WTC11 (cell line): ENCODE results near the gene RAB11FIP5.

ENCODE experiments used
- ATF2 ChIP-seq: sonication (generic); formaldehyde crosslinking; IDR thresholded peaks from 2 replicates; pipeline ENCODE4 v1.8.1; 2022; ENCODE audit warnings: low read depth, missing genetic modification reagents, borderline replicate concordance
- ATF3 ChIP-seq: sonication (generic); formaldehyde crosslinking; conservative IDR thresholded peaks from 2 replicates; pipeline ENCODE4 v1.8.1; 2022; ENCODE audit warnings: mild to moderate bottlenecking, missing genetic modification reagents
- CBFB ChIP-seq: sonication (generic); formaldehyde crosslinking; IDR thresholded peaks from 2 replicates; pipeline ENCODE4 v1.8.1; 2022; ENCODE audit warnings: mild to moderate bottlenecking, low read depth, missing genetic modification reagents
- CREB1 ChIP-seq: sonication (generic); formaldehyde crosslinking; IDR thresholded peaks from 2 replicates; pipeline ENCODE4 v1.8.0; 2023; ENCODE audit warnings: mild to moderate bottlenecking, missing genetic modification reagents
- CTCF ChIP-seq: fragments of 200-600 bp; IDR thresholded peaks from 2 replicates; pipeline ENCODE4 v1.8.0; 2022; ENCODE audit warnings: antibody characterized with exemption
- ELF4 ChIP-seq: sonication (generic); formaldehyde crosslinking; IDR thresholded peaks from 2 replicates; pipeline ENCODE4 v1.8.1; 2022; ENCODE audit warnings: low read depth, mild to moderate bottlenecking, moderate library complexity, missing genetic modification reagents
- ESRRA ChIP-seq: sonication (generic); formaldehyde crosslinking; IDR thresholded peaks from 2 replicates; pipeline ENCODE4 v1.8.1; 2022; ENCODE audit warnings: mild to moderate bottlenecking, missing genetic modification reagents, borderline replicate concordance
- GABPB1 ChIP-seq: sonication (generic); formaldehyde crosslinking; IDR thresholded peaks from 2 replicates; pipeline ENCODE4 v1.8.1; 2023; ENCODE audit warnings: mild to moderate bottlenecking, missing genetic modification reagents
- IRF2 ChIP-seq: sonication (generic); formaldehyde crosslinking; IDR thresholded peaks from 2 replicates; pipeline ENCODE4 v1.8.0; 2022; ENCODE audit warnings: low read depth, missing genetic modification reagents, borderline replicate concordance
- PRDM15 ChIP-seq: sonication (generic); formaldehyde crosslinking; IDR thresholded peaks from 2 replicates; pipeline ENCODE4 v1.8.0; 2022; ENCODE audit warnings: missing genetic modification reagents
- USF1 ChIP-seq: sonication (generic); formaldehyde crosslinking; IDR thresholded peaks from 2 replicates; pipeline ENCODE4 v1.8.0; 2022; ENCODE audit warnings: mild to moderate bottlenecking, missing genetic modification reagents
- ZNF416 ChIP-seq: fragments of 250-450 bp; sonication (Bioruptor Pico); IDR thresholded peaks from 2 replicates; pipeline ENCODE4 v1.9.0; 2021; ENCODE audit warnings: mild to moderate bottlenecking, inconsistent platforms
- ZNF425 ChIP-seq: fragments of 250-450 bp; sonication (Bioruptor Pico); conservative IDR thresholded peaks from 2 replicates; pipeline ENCODE4 v1.9.0; 2021; ENCODE audit warnings: mild to moderate bottlenecking
- ZSCAN18 ChIP-seq: fragments of 250-450 bp; sonication (Bioruptor Pico); IDR thresholded peaks from 2 replicates; pipeline ENCODE4 v2.1.2; 2022; ENCODE audit warnings: mild to moderate bottlenecking, moderate library complexity

- TF ChIP-seq CTCF (no peak), GABPB1 (no peak), ZNF425 (CRISPR knock-in tag) (no peak), ATF2 (CRISPR knock-in tag) (no peak), CREB1 (no peak), CBFB (CRISPR knock-in tag) (no peak), ELF4 (no peak), IRF2 (no peak), USF1 (CRISPR knock-in tag) (no peak), ZSCAN18 (CRISPR knock-in tag) (no peak), ESRRA (CRISPR knock-in tag) (no peak), ZNF416 (CRISPR knock-in tag) (no peak), PRDM15 (CRISPR knock-in tag) (no peak), ATF3 (CRISPR knock-in tag) (no peak)
These were observed 68.6 kb downstream of the RAB11FIP5 start for GRCh38 chr2:73043929-73044832.
